22Rv1 (cell line): Measurements from ENCODE around the gene ZMYND19.
"Not testable (repeated sequence)": the region's sequence is repeated elsewhere in the genome, so short reads cannot be mapped to it uniquely, and the experiment has no call there.

Source experiments
- H3K27ac ChIP-seq: fragments of 450-650 bp; 2 replicates; pipeline ENCODE4 v1.5.1; 2017
- ZFX ChIP-seq: fragments of 450-650 bp; IDR thresholded peaks from 2 replicates; pipeline ENCODE4 v1.6.1; 2017; ENCODE audit warnings: antibody characterized with exemption, borderline replicate concordance
- TF ChIP-seq, protein P1 (sequence below): fragments of 450-650 bp; IDR thresholded peaks from 2 replicates; pipeline ENCODE4 v1.5.1; 2017; ENCODE audit warnings: mild to moderate bottlenecking

Gene ZMYND19

DNA sequence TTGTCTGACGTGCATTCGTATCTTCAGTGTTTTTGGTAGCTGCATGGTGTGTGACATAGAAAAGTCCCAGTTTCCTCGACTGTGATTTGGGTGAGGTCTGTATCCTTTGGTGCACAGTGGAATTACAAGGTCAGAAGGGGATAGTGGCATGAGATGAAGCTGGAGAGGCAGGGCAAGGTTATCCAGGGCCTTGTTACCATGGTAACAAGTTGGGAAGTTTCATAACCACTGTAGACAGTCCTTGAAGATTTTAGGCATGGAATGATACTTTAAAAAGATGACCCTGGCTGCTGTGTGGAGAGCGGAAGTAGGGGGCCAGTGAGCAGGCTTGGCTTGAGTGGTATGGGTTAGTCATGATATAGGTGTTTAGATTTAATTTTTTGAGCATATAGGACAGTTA lies 40.4 kb upstream of the ZMYND19 start:
- H3K27ac ChIP-seq: no peak overlapping the region
- TF ChIP-seq, protein P1, sequence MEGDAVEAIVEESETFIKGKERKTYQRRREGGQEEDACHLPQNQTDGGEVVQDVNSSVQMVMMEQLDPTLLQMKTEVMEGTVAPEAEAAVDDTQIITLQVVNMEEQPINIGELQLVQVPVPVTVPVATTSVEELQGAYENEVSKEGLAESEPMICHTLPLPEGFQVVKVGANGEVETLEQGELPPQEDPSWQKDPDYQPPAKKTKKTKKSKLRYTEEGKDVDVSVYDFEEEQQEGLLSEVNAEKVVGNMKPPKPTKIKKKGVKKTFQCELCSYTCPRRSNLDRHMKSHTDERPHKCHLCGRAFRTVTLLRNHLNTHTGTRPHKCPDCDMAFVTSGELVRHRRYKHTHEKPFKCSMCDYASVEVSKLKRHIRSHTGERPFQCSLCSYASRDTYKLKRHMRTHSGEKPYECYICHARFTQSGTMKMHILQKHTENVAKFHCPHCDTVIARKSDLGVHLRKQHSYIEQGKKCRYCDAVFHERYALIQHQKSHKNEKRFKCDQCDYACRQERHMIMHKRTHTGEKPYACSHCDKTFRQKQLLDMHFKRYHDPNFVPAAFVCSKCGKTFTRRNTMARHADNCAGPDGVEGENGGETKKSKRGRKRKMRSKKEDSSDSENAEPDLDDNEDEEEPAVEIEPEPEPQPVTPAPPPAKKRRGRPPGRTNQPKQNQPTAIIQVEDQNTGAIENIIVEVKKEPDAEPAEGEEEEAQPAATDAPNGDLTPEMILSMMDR: no peak
- TF ChIP-seq ZFX: no peak

DNA sequence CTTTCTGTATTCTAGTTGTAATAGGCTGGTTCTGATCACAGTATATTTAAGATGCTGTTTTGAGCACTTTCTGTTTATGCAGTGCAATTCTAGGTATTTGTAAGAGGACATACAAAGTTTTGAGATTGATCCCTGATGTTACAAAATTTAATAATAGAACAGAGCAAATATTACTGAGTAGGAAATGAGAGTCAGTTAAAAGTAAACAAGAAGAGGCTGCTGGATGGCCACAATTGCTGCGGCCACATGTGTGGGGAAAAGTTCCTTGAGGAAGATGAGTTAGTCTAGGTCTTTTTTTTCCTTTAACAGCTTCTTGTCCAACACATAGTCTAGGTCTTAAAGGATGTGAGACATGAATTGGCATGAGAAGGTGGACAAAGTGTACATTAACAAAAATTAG lies 39.8 kb upstream of the ZMYND19 start:
- H3K27ac ChIP-seq: peak overlapping the region; percentile 32; the same call in 1 of the 2 replicates
- TF ChIP-seq ZFX: no peak
- TF ChIP-seq, protein P1: no peak

- H3K27ac ChIP-seq: not testable (repeated sequence)
Measured at GRCh38 chr9:137627406-137627805, 37.1 kb upstream of the ZMYND19 start.

DNA sequence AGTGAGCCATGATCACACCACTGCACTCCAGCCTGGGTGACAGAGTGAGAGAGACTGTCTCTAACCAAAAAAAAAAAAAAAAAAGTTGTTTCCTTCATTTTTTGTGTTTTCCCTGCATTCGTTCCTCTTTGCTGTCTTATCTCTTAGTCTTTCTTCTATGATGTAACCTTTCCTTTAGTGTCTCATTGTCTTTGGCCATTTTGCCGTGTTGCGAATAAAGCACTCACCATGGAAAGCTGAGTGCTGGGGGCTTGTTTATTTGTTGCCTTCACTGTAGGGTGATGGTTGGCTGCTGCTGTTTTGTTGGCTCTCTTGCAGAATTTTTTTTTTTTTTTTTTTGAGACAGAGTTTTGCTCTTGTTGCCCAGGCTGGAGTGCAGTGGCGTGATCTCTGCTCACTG lies 36.2 kb upstream of the ZMYND19 start:
- TF ChIP-seq, protein P1: no peak
- no peak for TF ChIP-seq ZFX

DNA sequence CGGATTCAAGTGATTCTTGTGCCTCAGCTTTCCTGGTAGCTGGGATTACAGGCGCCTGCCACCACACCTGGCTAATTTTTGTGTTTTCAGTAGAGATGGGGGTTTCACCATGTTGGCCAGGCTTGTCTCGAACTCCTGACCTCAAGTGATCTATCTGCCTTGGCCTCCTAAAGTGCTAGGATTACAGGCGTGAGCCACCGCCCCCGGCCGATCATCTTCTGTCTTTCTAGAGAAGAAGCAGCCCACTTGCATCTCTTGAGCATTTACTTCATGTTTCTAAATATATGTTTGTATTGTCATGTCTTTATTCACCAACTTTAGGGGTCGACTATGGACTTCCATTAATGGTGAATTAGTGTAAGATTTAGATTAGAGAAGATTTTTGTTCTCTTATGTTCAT lies 31.9 kb upstream of the ZMYND19 start:
- H3K27ac ChIP-seq: not testable (repeated sequence)

More for the DNA sequence above, 36.2 kb upstream of the ZMYND19 start:
- no peak overlapping the region for H3K27ac ChIP-seq

DNA sequence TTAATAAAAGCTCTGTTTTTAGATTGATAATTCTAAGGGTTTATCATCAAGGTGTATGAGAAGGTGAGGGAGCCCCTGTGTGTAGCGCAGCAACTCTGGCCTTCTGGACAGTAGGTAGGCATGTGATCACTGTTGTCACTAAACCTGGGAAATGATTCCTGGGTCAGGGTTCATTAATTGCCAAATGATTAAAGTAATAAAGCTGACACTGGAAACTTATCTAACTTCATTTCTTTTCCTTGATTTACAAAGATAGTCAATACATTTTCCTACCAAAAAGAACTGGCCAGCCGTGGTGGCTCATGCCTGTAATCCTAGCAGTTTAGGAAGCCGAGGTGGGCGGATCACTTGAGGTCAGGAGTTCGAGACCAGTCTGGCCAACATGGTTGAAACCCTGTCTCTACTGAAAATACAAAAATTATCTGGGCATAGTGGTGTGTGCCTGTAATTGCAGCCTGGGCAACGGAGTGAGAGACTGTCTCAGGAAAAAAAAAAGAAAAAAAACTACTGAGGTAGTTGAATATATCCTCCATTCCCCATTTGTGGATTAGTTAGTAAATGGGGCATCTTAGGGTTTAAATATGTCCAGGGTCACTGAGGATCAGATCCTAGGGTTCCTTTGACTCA lies 30.9 kb upstream of the ZMYND19 start:
- 0 out of 2 replicates have a peak overlapping the region, but pooled peaks have one; percentile 18 for H3K27ac ChIP-seq
- no peak for TF ChIP-seq ZFX
- TF ChIP-seq, protein P1: peak; percentile 24

GRCh38 chr9:137620581-137620980 lies 30.3 kb upstream of the ZMYND19 start:
- H3K27ac ChIP-seq: peak overlapping the region; percentile 18; the same call in 1 of the 2 replicates
- no peak for TF ChIP-seq ZFX
- TF ChIP-seq, protein P1: no peak

GRCh38 chr9:137620048-137620405 lies 29.7 kb upstream of the ZMYND19 start:
- TF ChIP-seq, protein P1: no peak
- TF ChIP-seq ZFX: no peak
- peak overlapping the region; percentile 100 for H3K27ac ChIP-seq
